ENCODE data around the gene HELZ.
"Not testable (repeated sequence)": the region's sequence is repeated elsewhere in the genome, so short reads cannot be mapped to it uniquely, and the experiment has no call there.

HELZ gene

DNA sequence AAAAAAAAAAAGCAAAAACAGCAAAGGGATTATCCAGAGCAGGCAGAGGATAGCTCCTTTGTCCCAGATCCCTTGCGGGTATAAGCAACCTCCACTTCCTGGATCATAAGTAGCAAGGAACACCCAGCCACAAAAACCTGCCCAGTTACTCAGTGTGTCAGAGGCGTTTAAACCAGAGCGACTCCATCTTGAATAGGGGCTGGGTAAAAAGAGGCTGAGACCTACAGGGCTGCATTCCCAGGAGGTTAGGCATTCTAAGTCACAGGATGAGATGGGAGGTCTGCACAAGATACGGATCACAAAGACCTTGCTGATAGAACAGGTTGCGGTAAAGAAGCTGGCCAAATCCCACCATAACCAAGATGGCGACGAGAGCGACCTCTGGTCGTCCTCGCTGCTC, 33.4 kb upstream of the HELZ start:
- DNase-seq (ENCODE audit: low spot score in 2 of 2): no peak
- Mint-ChIP-seq H3K27ac (ENCODE audit: low read depth) (no peak overlapping the region), H3K36me3 (ENCODE audit: insufficient read depth) (no peaks in the 10 kb centered on the region), H3K4me1 (no peaks in the 10 kb centered on the region), H3K4me3 (no peak overlapping the region), H3K9me3 (no peaks in the 10 kb centered on the region), H3K27me3 (no peaks in the 10 kb centered on the region)
- ATAC-seq (replicated peaks; ENCODE audit: extremely low read depth, poor library complexity, severe bottlenecking): no peak

DNA sequence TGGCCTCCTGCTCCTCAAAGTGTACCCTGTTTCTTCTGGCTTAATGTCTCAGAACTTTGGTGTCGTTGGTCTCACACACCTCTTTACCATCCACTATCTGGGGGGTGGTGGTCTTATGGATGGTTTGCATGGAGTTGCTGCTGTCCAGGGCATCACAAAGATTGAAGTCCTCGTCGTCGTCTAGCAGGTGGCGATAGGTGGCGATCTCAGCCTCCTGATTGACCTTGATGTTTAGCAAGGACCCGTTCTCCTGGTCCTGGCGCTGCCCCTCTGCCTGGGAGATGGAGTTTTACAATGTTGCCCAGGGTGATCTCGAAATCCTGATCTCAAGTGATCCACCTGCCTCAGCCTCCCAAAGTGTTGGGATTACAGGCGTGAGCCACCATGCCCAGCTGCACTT, 31.1 kb upstream of the HELZ start:
- no peaks in the 10 kb centered on the region for H3K27me3 Mint-ChIP-seq
- no peak overlapping the region for H3K4me3 Mint-ChIP-seq
- peaks cover 6% of the 10 kb centered on the region for H3K4me1 Mint-ChIP-seq
- ATAC-seq (replicated peaks; ENCODE audit: extremely low read depth, poor library complexity, severe bottlenecking) (no peak), DNase-seq (ENCODE audit: low spot score in 2 of 2) (no peak)
- H3K27ac Mint-ChIP-seq (ENCODE audit: low read depth): no peak overlapping the region
- no peaks in the 10 kb centered on the region for H3K36me3 Mint-ChIP-seq (ENCODE audit: insufficient read depth)
- H3K9me3 Mint-ChIP-seq: no peaks in the 10 kb centered on the region

DNA sequence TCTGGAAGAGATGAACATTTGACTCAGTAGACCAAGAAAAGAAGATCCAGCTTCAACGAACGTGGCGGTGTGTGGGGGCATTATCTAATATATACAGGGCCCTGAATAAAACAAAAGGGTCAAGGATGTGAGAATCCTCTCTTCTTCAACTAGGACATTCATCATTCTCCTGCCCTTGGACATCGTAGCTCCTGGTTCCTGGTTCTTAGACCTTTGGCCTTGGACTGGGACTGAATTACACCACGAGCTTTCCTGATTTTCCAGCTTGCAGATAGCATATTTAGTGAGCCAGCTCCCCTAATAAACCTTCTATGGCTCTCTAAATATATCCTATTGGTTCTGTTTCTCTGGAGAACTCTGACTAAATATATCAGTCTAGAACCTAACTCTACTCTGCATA, 29.5 kb upstream of the HELZ start:
- ATAC-seq (replicated peaks; ENCODE audit: extremely low read depth, poor library complexity, severe bottlenecking): no peak
- H3K9me3 Mint-ChIP-seq: no peaks in the 10 kb centered on the region

DNA sequence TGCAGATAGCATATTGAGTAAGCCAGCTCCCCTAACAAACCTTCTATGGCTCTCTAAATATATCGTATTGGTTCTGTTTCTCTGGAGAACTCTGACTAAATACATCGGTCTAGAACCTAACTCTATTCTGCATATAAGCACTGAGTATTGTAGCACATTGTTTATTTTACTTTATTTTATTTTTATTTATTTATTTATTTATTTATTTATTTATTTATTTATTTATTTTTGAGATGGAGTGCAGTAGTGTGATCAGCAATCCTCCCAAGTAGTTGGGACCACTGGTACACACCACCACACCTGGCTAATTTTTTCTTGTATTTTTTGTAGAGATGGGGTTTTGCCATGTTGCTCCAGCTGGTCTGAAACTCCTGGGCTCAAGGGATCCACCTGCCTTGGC, 28.9 kb upstream of the HELZ start:
- DNase-seq (ENCODE audit: low spot score in 2 of 2) (no peak), ATAC-seq (replicated peaks; ENCODE audit: extremely low read depth, poor library complexity, severe bottlenecking) (no peak)
- Mint-ChIP-seq H3K27ac (ENCODE audit: low read depth) (no peak overlapping the region), H3K9me3 (no peaks in the 10 kb centered on the region), H3K36me3 (ENCODE audit: insufficient read depth) (peaks cover 2% of the 10 kb centered on the region), H3K4me3 (no peak overlapping the region), H3K4me1 (peaks cover 6% of the 10 kb centered on the region), H3K27me3 (no peaks in the 10 kb centered on the region)

More for the DNA sequence above, 29.5 kb upstream of the HELZ start:
- no peak for DNase-seq (ENCODE audit: low spot score in 2 of 2)
- no peaks in the 10 kb centered on the region for H3K27me3 Mint-ChIP-seq
- no peak overlapping the region for H3K4me3 Mint-ChIP-seq
- H3K4me1 Mint-ChIP-seq: peaks cover 6% of the 10 kb centered on the region
- peaks cover 2% of the 10 kb centered on the region for H3K36me3 Mint-ChIP-seq (ENCODE audit: insufficient read depth)
- H3K27ac Mint-ChIP-seq (ENCODE audit: low read depth): no peak overlapping the region

DNA sequence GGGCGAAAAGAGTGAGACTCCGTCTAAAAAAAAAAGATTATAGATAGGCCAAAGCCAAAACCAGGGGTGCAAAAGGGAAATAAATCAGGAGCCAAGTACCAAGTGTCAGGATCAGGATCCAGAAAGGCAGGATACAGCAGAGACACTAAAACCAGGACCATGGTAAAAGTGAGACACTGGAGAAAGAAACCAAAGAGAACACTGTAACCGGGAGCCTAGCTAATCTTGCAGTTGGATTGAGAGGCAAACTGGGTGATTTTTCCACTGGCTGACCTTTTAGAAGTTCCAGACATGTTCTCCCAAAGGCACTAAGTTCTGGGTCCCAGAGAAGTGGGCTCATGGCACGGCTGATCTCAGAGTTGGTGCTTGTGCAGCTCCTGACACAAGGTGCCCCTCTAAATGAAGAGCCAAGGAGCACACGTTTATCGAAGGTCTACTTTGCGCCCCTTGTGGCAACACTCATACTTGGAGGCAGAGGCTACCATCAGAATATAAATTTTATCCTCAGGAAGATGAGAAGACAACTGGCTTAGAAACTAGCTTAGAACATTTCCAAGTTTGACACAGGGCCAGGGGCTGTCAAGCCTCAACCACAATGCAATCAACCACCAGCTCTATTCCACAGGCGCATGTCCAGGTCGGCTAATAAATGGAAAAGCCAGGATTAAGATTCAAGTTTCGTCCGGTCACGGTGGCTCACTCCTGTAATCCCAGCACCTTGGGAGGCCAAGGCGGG, 27.5 kb upstream of the HELZ start:
- Mint-ChIP-seq H3K27ac (ENCODE audit: low read depth) (no peak overlapping the region), H3K4me3 (no peak overlapping the region), H3K27me3 (no peaks in the 10 kb centered on the region), H3K4me1 (peaks cover 6% of the 10 kb centered on the region), H3K9me3 (no peaks in the 10 kb centered on the region), H3K36me3 (ENCODE audit: insufficient read depth) (peaks cover 2% of the 10 kb centered on the region)
- no peak for DNase-seq (ENCODE audit: low spot score in 2 of 2)
- ATAC-seq (replicated peaks; ENCODE audit: extremely low read depth, poor library complexity, severe bottlenecking): peak; percentile 49

DNA sequence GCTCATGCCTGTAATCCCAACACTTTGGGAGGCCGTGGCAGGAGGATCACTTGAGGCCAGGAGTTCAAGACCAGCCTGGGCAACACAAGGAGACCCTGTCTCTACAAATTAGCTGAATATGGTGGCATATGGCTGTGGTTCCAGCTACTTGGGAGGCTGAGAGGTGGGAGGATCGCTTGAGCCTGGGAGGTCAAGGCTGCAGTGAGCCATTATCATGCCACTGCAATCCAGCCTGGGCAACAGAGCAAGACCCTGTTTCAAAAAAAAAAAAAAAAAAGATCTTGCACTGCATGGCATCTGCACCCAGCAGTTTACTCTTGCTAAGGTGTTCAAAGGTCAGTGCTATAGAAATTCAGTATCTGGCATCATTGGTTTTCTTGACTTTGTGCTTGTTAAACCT, 26.2 kb upstream of the HELZ start:
- not testable (repeated sequence) for ATAC-seq (replicated peaks; ENCODE audit: extremely low read depth, poor library complexity, severe bottlenecking)

DNA sequence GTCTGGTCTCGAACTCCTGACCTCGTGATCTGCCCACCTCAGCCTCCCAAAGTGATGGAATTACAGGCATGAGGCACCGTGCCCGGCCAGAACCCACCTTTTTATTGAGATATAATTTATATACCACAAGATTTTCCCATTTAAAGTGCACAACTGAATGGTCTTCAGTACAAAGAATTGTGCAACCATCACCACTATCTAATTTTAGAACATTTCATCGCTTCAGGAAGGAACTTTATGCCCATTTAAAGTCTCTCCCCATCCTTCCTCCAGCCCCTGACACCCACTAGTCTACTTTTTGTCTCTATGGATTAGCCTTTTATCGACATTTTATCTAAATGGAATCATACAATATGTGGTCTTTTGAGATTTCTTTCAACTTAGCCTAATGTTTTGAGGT, 25.4 kb upstream of the HELZ start:
- H3K27ac Mint-ChIP-seq (ENCODE audit: low read depth): no peak overlapping the region
- no peak for DNase-seq (ENCODE audit: low spot score in 2 of 2)

More for the DNA sequence above, 26.2 kb upstream of the HELZ start:
- not testable (repeated sequence) for H3K27me3 Mint-ChIP-seq; H3K4me1 Mint-ChIP-seq; H3K27ac Mint-ChIP-seq (ENCODE audit: low read depth); H3K36me3 Mint-ChIP-seq (ENCODE audit: insufficient read depth); DNase-seq (ENCODE audit: low spot score in 2 of 2); H3K4me3 Mint-ChIP-seq; H3K9me3 Mint-ChIP-seq

DNA sequence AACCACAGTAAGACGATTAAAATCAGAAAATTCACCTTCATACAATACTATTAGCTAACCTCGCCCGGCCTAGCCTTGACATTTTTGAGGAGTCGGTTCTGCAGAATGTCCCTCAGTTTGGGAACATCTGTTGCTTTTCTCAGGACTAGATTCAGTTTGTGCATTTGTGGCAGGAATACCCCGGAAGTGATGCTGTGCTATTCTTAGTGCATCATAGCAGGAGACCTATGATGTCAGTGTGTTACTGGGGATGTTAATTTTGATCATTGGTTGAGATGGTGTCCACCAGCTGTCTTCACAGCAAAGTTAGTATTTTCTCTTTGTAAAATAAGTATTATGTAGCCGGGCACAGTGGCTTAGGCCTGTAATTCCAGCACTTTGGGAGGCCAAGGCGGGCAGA, 21.5 kb upstream of the HELZ start:
- DNase-seq (ENCODE audit: low spot score in 2 of 2) (no peak), ATAC-seq (replicated peaks; ENCODE audit: extremely low read depth, poor library complexity, severe bottlenecking) (no peak)
- no peak overlapping the region for H3K4me3 Mint-ChIP-seq
- H3K27me3 Mint-ChIP-seq: no peaks in the 10 kb centered on the region
- no peaks in the 10 kb centered on the region for H3K9me3 Mint-ChIP-seq
- H3K36me3 Mint-ChIP-seq (ENCODE audit: insufficient read depth): peaks cover 4% of the 10 kb centered on the region
- no peak overlapping the region for H3K27ac Mint-ChIP-seq (ENCODE audit: low read depth)
- peaks cover 6% of the 10 kb centered on the region for H3K4me1 Mint-ChIP-seq

More for the DNA sequence above, 25.4 kb upstream of the HELZ start:
- Mint-ChIP-seq H3K9me3 (no peaks in the 10 kb centered on the region), H3K36me3 (ENCODE audit: insufficient read depth) (peaks cover 2% of the 10 kb centered on the region), H3K4me1 (peaks cover 6% of the 10 kb centered on the region), H3K4me3 (no peak overlapping the region), H3K27me3 (no peaks in the 10 kb centered on the region)
- ATAC-seq (replicated peaks; ENCODE audit: extremely low read depth, poor library complexity, severe bottlenecking): no peak

DNA sequence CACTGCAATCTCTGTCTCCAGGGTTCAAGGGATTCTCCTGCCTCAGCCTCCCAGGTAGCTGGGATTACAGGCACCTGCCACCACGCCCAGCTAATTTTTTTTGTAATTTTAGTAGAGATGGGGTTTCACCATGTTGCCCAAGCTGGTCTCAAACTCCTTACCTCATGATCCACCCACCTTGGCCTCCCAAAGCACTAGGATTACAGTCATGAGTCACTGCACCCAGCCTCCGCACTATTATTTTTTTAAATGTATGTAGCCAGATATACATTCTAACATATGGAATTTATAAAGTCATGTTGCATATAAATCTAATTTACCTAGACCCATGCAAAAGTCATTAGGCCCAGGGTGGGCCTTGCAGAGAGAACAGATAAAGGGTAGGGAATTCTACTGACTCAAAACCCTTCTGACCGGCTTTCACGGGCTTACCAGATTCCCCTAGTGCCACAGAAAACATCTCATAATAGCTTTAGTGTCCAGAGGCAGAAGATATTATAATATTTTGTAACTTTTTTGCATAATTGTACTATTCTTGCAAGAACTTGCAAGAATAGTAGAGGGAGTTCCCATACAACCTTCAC, 20.5 kb upstream of the HELZ start:
- Mint-ChIP-seq H3K4me1 (peaks cover 6% of the 10 kb centered on the region), H3K27ac (ENCODE audit: low read depth) (no peak overlapping the region), H3K9me3 (no peaks in the 10 kb centered on the region), H3K4me3 (no peak overlapping the region), H3K27me3 (no peaks in the 10 kb centered on the region), H3K36me3 (ENCODE audit: insufficient read depth) (peaks cover 3% of the 10 kb centered on the region)
- ATAC-seq (replicated peaks; ENCODE audit: extremely low read depth, poor library complexity, severe bottlenecking) (no peak), DNase-seq (ENCODE audit: low spot score in 2 of 2) (no peak)

DNA sequence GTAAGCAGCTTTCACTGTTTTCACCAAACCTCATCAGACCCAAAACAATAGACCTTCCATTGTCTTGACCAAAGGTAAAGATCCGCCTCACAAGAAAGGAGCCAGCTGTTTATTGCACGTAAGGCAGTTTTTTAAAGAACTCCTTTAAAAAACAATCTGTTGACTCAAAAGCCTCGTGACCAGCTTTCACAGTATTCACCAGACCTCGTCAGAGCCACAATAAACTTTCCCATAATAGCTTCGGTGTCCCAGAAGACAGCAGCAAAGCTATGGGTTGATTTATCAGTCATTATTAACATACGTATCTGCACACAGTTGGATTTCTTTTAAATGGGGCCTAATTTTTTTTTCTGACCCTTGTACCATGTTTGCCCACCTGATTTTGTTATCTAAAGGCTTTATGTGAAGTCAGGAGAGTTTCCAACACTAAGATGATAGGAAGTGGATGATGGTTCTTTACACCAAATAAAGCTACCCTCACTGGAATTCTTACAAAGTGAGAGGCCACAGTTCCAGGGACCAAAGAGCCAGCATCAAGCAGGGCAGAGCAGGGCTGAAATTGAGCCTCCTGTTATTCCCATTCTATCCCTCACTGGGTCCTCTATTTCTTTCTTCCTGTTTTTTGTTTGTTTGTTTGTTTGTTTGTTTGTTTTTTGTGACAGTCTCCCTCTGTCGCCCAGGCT, 17.6 kb upstream of the HELZ start:
- DNase-seq (ENCODE audit: low spot score in 2 of 2) (no peak), ATAC-seq (replicated peaks; ENCODE audit: extremely low read depth, poor library complexity, severe bottlenecking) (no peak)
- Mint-ChIP-seq H3K27me3 (no peaks in the 10 kb centered on the region), H3K9me3 (no peaks in the 10 kb centered on the region), H3K36me3 (ENCODE audit: insufficient read depth) (peaks cover 4% of the 10 kb centered on the region), H3K4me3 (no peak overlapping the region), H3K27ac (ENCODE audit: low read depth) (no peak overlapping the region), H3K4me1 (peaks cover 24% of the 10 kb centered on the region)

DNA sequence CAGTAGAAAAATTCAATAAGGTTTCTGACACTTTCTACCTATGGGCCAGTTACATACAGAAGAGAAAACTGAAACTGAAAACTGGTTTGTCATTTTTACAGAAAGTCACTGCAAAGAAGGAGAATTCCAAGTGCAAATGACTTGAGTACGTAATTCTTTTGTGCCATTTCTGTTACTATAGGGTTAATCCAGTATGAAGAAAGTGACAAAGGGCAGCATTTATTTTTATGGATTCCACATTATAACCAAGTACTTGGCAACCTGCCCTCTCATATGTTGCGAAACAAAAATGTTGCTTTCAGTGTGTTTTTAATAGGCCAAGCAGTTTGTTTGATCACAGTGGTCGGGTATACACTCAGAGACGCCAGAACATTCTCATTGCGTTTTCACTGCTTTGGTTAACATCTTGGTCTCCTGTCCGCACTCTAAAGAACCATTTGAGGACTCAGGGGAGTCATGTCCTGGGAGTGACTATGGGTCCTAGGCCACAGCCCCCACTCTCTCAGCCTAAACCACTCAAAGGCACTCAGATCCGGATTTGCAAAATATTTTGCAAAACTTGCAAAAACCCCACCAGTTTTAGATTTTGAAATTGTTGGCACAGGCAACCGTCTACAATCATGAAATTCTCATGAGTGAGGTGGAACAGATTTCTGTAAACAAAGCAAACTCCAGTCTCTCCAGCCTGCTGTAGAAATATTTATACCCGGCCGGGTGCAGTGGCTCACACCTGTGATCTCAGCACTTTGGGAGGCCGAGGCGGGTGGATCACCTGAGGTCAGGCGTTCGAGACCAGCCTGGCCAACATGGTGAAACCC, 15.4 kb upstream of the HELZ start:
- Mint-ChIP-seq H3K9me3 (no peaks in the 10 kb centered on the region), H3K4me3 (no peak overlapping the region), H3K27ac (ENCODE audit: low read depth) (no peak overlapping the region), H3K27me3 (no peaks in the 10 kb centered on the region), H3K4me1 (peaks cover 33% of the 10 kb centered on the region), H3K36me3 (ENCODE audit: insufficient read depth) (peaks cover 6% of the 10 kb centered on the region)
- DNase-seq (ENCODE audit: low spot score in 2 of 2) (no peak), ATAC-seq (replicated peaks; ENCODE audit: extremely low read depth, poor library complexity, severe bottlenecking) (no peak)

DNA sequence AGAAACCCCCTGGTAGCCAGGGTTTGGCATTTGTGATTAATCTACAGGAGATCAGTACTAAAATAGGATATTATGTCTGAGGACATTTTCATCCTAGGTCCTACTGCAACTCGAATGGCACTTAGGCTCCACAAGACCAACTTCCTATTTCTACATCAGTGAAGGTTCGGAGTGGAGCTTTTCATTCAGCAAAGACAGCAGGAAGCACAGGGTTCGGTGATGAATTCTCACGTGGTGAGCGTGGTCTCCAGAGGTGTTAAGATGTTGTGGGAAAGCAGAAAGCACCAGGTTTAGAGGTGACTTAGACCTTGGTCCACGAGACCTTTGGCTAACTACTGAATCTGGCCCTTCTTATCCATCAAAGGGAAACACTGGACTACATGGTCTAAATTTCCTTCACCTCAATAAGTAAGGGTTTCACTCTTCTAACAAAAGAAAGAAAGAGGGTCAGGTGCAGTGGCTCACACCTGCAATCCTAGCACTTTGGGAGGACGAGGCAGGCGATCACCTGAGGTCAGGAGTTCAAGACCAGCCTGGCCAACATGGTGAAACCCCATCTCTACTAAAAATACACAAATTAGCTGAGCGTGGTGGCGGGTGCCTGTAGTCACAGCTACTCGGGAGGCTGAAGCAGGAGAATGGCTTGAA, 13.9 kb upstream of the HELZ start:
- Mint-ChIP-seq H3K4me1 (peaks cover 33% of the 10 kb centered on the region), H3K27me3 (no peaks in the 10 kb centered on the region), H3K4me3 (peak overlapping the region; percentile 70), H3K36me3 (ENCODE audit: insufficient read depth) (peaks cover 6% of the 10 kb centered on the region), H3K9me3 (no peaks in the 10 kb centered on the region), H3K27ac (ENCODE audit: low read depth) (peak overlapping the region; percentile 32)
- ATAC-seq (replicated peaks; ENCODE audit: extremely low read depth, poor library complexity, severe bottlenecking) (peak; percentile 92), DNase-seq (ENCODE audit: low spot score in 2 of 2) (peak; percentile 26 to 59)
